Heart left ventricle (tissue), 13 donors: Measurements from ENCODE around the gene SPESP1.

ENCODE experiments used
- CTCF ChIP-seq, 12 donors: fragments of 200-600 bp; sonication (generic) in 4 of 12; IDR thresholded peaks; one replicate each; pipeline versions ENCODE4 v1.5.0 to v1.8.0; 2018 to 2022; ENCODE audit warnings: antibody characterized with exemption in 12 of 12, mild to moderate bottlenecking in 5 of 12
- POLR2A ChIP-seq, 2 donors: fragments of 450-650 bp; IDR thresholded peaks; one replicate each; pipeline ENCODE4 v1.6.1; 2017; ENCODE audit warnings: antibody characterized with exemption in 2 of 2, mild to moderate bottlenecking in 2 of 2, moderate library complexity in 2 of 2
- donor health status: ischemic (EF 13 %, LVEDD 7.1; RV severe dilation, severe dysfunction).
- donor health status: DM: no; HTN: yes; CAD: no.
- donor health status: DM: no; HTN: no; CAD: no.
- donor health status: ischemic (EF 25% LVEDD 6.9; RV normal size, moderate dysfunction).
- donor health status: ischemic (EF 25% LVEDD 5.7; RV mildly dilated, moderate dysfunction).
- donor health status: ischemic (EF 35%, LVEDD 5.7; RV mildly dilated, moderate dysfunction).
- donor health status: nonischemic (EF 11% LVEDD 7.7; RV severe dilation, severe dysfunction).
- donor health status: DM: yes; HTN: yes; CAD: no.
- donor health status: PGD.
- donor health status: ischemic (EF 29% LVEDD 5.4; RV normal size, mild dysfunction).
- donor health status: nonischemic (EF 23%, LVEDD 6.1; RV moderate dilation, normal function).

GRCh38 chr15:68986322-68986721 is 56.0 kb downstream of the SPESP1 start:
- TF ChIP-seq POLR2A (IDR thresholded peaks at IDR 0.05) (no peak), CTCF (IDR thresholded peaks at IDR 0.05) (no peak)
